HepG2 (cell line): ENCODE results near the gene BATF. TPM values are rescaled to one million over a fixed set of nuclear protein-coding genes. Genes with fewer than 3 reads are reported as not detected.

Experiments used
- ATAD3A ChIP-seq: sonication (generic); formaldehyde crosslinking; IDR thresholded peaks from 2 replicates; pipeline ENCODE4 v1.4.0; 2020; ENCODE audit warnings: missing genetic modification reagents
- FOXM1 ChIP-seq: sonication (generic); formaldehyde crosslinking; IDR thresholded peaks from 2 replicates; pipeline ENCODE4 v1.5.0; 2020; ENCODE audit warnings: missing genetic modification reagents
- GATAD2A ChIP-seq: IDR thresholded peaks from 2 replicates; pipeline ENCODE4 v1.6.1; 2016
- KDM2A ChIP-seq: sonication (generic); formaldehyde crosslinking; IDR thresholded peaks from 2 replicates; pipeline ENCODE4 v1.4.0; 2020; ENCODE audit warnings: low read depth, missing genetic modification reagents, borderline replicate concordance
- MED8 ChIP-seq: sonication (generic); formaldehyde crosslinking; IDR thresholded peaks from 2 replicates; pipeline ENCODE4 v1.8.1; 2023; ENCODE audit warnings: mild to moderate bottlenecking, missing genetic modification reagents; ENCODE audit not compliant: insufficient replicate concordance
- NFYC ChIP-seq: IDR thresholded peaks from 2 replicates; pipeline ENCODE4 v1.6.1; 2016; ENCODE audit warnings: missing genetic modification reagents, missing compliant biosample characterization
- NKX3-1 ChIP-seq: sonication (generic); formaldehyde crosslinking; IDR thresholded peaks from 2 replicates; pipeline ENCODE4 v1.5.0; 2020; ENCODE audit warnings: missing genetic modification reagents
- SOX5 ChIP-seq: IDR thresholded peaks from 2 replicates; pipeline ENCODE4 v1.6.1; 2016; ENCODE audit warnings: borderline replicate concordance
- SPEN ChIP-seq: sonication (generic); formaldehyde crosslinking; IDR thresholded peaks from 2 replicates; pipeline ENCODE4 v1.5.1; 2020; ENCODE audit warnings: low read depth, mild to moderate bottlenecking, missing genetic modification reagents
- TBP ChIP-seq: sonication (generic); formaldehyde crosslinking; IDR thresholded peaks from 2 replicates; pipeline ENCODE4 v1.5.0; 2020; ENCODE audit warnings: missing genetic modification reagents
- TEAD3 ChIP-seq: optimal IDR thresholded peaks from 2 replicates; pipeline ENCODE3; 2016; ENCODE audit warnings: borderline replicate concordance
- YEATS4 ChIP-seq: sonication (generic); formaldehyde crosslinking; IDR thresholded peaks from 2 replicates; pipeline ENCODE4 v1.4.0; 2020; ENCODE audit warnings: missing genetic modification reagents, borderline replicate concordance
- ZNF335 ChIP-seq: sonication (generic); formaldehyde crosslinking; IDR thresholded peaks from 2 replicates; pipeline ENCODE4 v1.4.0; 2020; ENCODE audit warnings: missing genetic modification reagents
- ZNF501 ChIP-seq: sonication (generic); formaldehyde crosslinking; IDR thresholded peaks from 2 replicates; pipeline ENCODE4 v1.5.1; 2020; ENCODE audit warnings: mild to moderate bottlenecking, moderate library complexity, missing genetic modification reagents
- ZNF557 ChIP-seq: sonication (generic); formaldehyde crosslinking; IDR thresholded peaks from 2 replicates; pipeline ENCODE4 v1.4.0; 2020; ENCODE audit warnings: missing genetic modification reagents
- ZNF564 ChIP-seq: sonication (generic); formaldehyde crosslinking; IDR thresholded peaks from 2 replicates; pipeline ENCODE4 v1.8.1; 2023; ENCODE audit warnings: mild to moderate bottlenecking, missing genetic modification reagents
- ZNF746 ChIP-seq: sonication (generic); formaldehyde crosslinking; IDR thresholded peaks from 2 replicates; pipeline ENCODE4 v1.8.0; 2022; ENCODE audit warnings: mild to moderate bottlenecking, missing genetic modification reagents
- polyA plus RNA-seq, 8 experiments: library from polyadenylated mRNA; depleted of rRNA in 3 of 8; stranded (reverse) in 7 of 8; unstranded in 1 of 8; fragments of >200 nt; fragmentation: Illumina TruSeq in 4 of 8; extraction: Trizol in 4 of 8; gene quantifications; 2 replicates each; pipeline versions ENCODE4 v1.2.1 to v1.2.3, GENCODE V29; 2011 to 2016; ENCODE audit warnings: low read depth in 4 of 8, missing spikeins in 1 of 8, mixed read lengths in 1 of 8; ENCODE audit not compliant: insufficient read depth in 1 of 8
- total RNA-seq, 5 experiments: library from RNA; depleted of rRNA; stranded (reverse); fragments of >200 nt; fragmentation: Illumina TruSeq; extraction: Trizol; gene quantifications; 2 replicates each; pipeline ENCODE4 v1.2.3, GENCODE V29; 2016; ENCODE audit warnings: low read depth in 1 of 5
- TF ChIP-seq, protein P1 (sequence below): IDR thresholded peaks from 2 replicates; pipeline ENCODE4 v1.6.1; 2018; ENCODE audit warnings: missing genetic modification reagents, mild to moderate bottlenecking, missing compliant biosample characterization
- TF ChIP-seq, protein P2 (sequence below): sonication (generic); formaldehyde crosslinking; IDR thresholded peaks from 2 replicates; pipeline ENCODE4 v1.5.0; 2020; ENCODE audit warnings: missing genetic modification reagents
- TF ChIP-seq, protein P3 (sequence below): sonication (generic); formaldehyde crosslinking; IDR thresholded peaks from 2 replicates; pipeline ENCODE4 v1.8.0; 2022; ENCODE audit warnings: mild to moderate bottlenecking, missing genetic modification reagents
- TF ChIP-seq, protein P4 (sequence below), 2 experiments: fragments of 450-650 bp in 1 of 2; sonication (generic) in 1 of 2; formaldehyde crosslinking; IDR thresholded peaks; 2 replicates each; pipeline versions ENCODE4 v1.5.0 to v1.8.0; 2020 to 2022; ENCODE audit warnings: mild to moderate bottlenecking in 1 of 2, missing genetic modification reagents in 1 of 2
- TF ChIP-seq, protein P5 (sequence below): sonication (generic); formaldehyde crosslinking; IDR thresholded peaks from 2 replicates; pipeline ENCODE4 v1.4.0; 2020; ENCODE audit warnings: missing genetic modification reagents, borderline replicate concordance
- TF ChIP-seq, protein P6 (sequence below): sonication (generic); formaldehyde crosslinking; IDR thresholded peaks from 2 replicates; pipeline ENCODE4 v1.5.0; 2020; ENCODE audit warnings: mild to moderate bottlenecking, missing genetic modification reagents, moderate library complexity

The BATF gene
- total and polyA plus RNA-seq, 2 of the 13 experiments (the other 11 are each of a cell fraction or from before 2014, with no cell fraction given) = 0.22 to 0.37 TPM

DNA sequence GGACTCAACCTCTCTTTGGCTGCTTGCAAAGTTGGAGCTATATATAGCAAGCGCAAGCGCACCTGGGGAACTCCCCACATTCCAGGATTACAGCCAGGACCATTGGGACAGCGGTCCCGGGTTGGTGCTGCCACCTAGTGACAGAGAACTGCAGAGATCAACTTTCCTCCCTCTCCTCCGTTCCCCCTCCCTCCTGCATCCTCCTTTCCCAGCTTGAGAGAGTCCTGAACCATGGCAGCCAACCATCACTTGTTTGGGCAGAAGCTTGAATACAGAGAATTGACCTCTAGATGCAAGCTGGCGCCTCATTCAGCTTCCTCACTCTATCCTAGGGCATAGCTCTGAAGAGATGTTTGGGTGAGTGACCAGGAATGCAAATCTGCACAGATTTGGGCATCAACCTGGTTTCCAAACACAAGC is 38.8 kb downstream of the BATF start (continued):
- TF ChIP-seq, protein P1, sequence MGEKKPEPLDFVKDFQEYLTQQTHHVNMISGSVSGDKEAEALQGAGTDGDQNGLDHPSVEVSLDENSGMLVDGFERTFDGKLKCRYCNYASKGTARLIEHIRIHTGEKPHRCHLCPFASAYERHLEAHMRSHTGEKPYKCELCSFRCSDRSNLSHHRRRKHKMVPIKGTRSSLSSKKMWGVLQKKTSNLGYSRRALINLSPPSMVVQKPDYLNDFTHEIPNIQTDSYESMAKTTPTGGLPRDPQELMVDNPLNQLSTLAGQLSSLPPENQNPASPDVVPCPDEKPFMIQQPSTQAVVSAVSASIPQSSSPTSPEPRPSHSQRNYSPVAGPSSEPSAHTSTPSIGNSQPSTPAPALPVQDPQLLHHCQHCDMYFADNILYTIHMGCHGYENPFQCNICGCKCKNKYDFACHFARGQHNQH (CRISPR knock-in tag) = no peak
- TF ChIP-seq NFYC (CRISPR knock-in tag) (no peak), TBP (no peak), ZNF557 (no peak), MED8 (CRISPR knock-in tag) (no peak), KDM2A (CRISPR knock-in tag) (peak; percentile 54; the same call in 1 of the 2 replicates), SOX5 (CRISPR knock-in tag) (0 out of 2 replicates have a peak, but pooled peaks have one; percentile 13), YEATS4 (no peak), ZNF335 (CRISPR knock-in tag) (no peak), ATAD3A (no peak), SPEN (CRISPR knock-in tag) (0 out of 2 replicates have a peak, but pooled peaks have one; percentile 21), FOXM1 (no peak), TEAD3 (CRISPR knock-in tag) (peak; percentile 99), GATAD2A (CRISPR knock-in tag) (no peak), ZNF746 (no peak), NKX3-1 (no peak), ZNF564 (CRISPR knock-in tag) (no peak), ZNF501 (no peak)
- TF ChIP-seq, protein P2, sequence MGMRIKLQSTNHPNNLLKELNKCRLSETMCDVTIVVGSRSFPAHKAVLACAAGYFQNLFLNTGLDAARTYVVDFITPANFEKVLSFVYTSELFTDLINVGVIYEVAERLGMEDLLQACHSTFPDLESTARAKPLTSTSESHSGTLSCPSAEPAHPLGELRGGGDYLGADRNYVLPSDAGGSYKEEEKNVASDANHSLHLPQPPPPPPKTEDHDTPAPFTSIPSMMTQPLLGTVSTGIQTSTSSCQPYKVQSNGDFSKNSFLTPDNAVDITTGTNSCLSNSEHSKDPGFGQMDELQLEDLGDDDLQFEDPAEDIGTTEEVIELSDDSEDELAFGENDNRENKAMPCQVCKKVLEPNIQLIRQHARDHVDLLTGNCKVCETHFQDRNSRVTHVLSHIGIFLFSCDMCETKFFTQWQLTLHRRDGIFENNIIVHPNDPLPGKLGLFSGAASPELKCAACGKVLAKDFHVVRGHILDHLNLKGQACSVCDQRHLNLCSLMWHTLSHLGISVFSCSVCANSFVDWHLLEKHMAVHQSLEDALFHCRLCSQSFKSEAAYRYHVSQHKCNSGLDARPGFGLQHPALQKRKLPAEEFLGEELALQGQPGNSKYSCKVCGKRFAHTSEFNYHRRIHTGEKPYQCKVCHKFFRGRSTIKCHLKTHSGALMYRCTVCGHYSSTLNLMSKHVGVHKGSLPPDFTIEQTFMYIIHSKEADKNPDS (CRISPR knock-in tag) = no peak
- TF ChIP-seq, protein P3, sequence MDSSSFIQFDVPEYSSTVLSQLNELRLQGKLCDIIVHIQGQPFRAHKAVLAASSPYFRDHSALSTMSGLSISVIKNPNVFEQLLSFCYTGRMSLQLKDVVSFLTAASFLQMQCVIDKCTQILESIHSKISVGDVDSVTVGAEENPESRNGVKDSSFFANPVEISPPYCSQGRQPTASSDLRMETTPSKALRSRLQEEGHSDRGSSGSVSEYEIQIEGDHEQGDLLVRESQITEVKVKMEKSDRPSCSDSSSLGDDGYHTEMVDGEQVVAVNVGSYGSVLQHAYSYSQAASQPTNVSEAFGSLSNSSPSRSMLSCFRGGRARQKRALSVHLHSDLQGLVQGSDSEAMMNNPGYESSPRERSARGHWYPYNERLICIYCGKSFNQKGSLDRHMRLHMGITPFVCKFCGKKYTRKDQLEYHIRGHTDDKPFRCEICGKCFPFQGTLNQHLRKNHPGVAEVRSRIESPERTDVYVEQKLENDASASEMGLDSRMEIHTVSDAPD (CRISPR knock-in tag) = no peak
- TF ChIP-seq, protein P4, sequence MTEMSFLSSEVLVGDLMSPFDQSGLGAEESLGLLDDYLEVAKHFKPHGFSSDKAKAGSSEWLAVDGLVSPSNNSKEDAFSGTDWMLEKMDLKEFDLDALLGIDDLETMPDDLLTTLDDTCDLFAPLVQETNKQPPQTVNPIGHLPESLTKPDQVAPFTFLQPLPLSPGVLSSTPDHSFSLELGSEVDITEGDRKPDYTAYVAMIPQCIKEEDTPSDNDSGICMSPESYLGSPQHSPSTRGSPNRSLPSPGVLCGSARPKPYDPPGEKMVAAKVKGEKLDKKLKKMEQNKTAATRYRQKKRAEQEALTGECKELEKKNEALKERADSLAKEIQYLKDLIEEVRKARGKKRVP (CRISPR knock-in tag; IDR thresholded peaks at IDR 0.05) = no peak
- TF ChIP-seq, protein P5, sequence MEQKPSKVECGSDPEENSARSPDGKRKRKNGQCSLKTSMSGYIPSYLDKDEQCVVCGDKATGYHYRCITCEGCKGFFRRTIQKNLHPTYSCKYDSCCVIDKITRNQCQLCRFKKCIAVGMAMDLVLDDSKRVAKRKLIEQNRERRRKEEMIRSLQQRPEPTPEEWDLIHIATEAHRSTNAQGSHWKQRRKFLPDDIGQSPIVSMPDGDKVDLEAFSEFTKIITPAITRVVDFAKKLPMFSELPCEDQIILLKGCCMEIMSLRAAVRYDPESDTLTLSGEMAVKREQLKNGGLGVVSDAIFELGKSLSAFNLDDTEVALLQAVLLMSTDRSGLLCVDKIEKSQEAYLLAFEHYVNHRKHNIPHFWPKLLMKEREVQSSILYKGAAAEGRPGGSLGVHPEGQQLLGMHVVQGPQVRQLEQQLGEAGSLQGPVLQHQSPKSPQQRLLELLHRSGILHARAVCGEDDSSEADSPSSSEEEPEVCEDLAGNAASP (CRISPR knock-in tag) = peak; percentile 32; the same call in 1 of the 2 replicates
- TF ChIP-seq, protein P6, sequence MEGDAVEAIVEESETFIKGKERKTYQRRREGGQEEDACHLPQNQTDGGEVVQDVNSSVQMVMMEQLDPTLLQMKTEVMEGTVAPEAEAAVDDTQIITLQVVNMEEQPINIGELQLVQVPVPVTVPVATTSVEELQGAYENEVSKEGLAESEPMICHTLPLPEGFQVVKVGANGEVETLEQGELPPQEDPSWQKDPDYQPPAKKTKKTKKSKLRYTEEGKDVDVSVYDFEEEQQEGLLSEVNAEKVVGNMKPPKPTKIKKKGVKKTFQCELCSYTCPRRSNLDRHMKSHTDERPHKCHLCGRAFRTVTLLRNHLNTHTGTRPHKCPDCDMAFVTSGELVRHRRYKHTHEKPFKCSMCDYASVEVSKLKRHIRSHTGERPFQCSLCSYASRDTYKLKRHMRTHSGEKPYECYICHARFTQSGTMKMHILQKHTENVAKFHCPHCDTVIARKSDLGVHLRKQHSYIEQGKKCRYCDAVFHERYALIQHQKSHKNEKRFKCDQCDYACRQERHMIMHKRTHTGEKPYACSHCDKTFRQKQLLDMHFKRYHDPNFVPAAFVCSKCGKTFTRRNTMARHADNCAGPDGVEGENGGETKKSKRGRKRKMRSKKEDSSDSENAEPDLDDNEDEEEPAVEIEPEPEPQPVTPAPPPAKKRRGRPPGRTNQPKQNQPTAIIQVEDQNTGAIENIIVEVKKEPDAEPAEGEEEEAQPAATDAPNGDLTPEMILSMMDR (CRISPR knock-in tag) = peak; percentile 95
